ENCODE results near the gene SGSM1.

The SGSM1 gene

GRCh38 chr22:24796056-24796455 is 10.0 kb upstream of the SGSM1 start:
- TF ChIP-seq ZNF416 (tag by site-specific recombination; IDR thresholded peaks at IDR 0.05) = no peak
- no peak for TF ChIP-seq ZFHX2 (tag by site-specific recombination; conservative IDR thresholded peaks at IDR 0.05)
- no peak for TF ChIP-seq ZNF776 (tag by site-specific recombination; IDR thresholded peaks at IDR 0.05; ENCODE audit: borderline replicate concordance)
- no peaks in the 10 kb centered on the region for H3K9me3 ChIP-seq (ENCODE audit: control insufficient read depth, insufficient read depth, low read depth, low read length)
- CTCF ChIA-PET = interaction anchor here (1.8 kb wide), 1 partner anchor 406 kb away, joined by 5 read pairs; no protein-coding TSS in a partner anchor
- POLR2A ChIA-PET = no interaction called here
- no peak overlapping the region for H3K27ac ChIP-seq (ENCODE audit: extremely low read depth, low read depth, low read length)
- H3K36me3 ChIP-seq (ENCODE audit: control insufficient read depth in 2 of 2, insufficient read depth in 1 of 2, low read length in 2 of 2) = no peaks in the 10 kb centered on the region
- no peaks in the 10 kb centered on the region for H3K4me1 ChIP-seq (ENCODE audit: control insufficient read depth, insufficient read depth, low read length)
- H3K4me3 ChIP-seq (ENCODE audit: low read depth, low read length) = no peak overlapping the region

- Histone ChIP-seq H3K9me3 (ENCODE audit: control insufficient read depth, insufficient read depth, low read depth, low read length) (no peaks in the 10 kb centered on the region), H3K4me1 (ENCODE audit: control insufficient read depth, insufficient read depth, low read length) (no peaks in the 10 kb centered on the region), H3K27ac (ENCODE audit: extremely low read depth, low read depth, low read length) (no peak overlapping the region), H3K36me3 (ENCODE audit: control insufficient read depth in 2 of 2, insufficient read depth in 1 of 2, low read length in 2 of 2) (no peaks in the 10 kb centered on the region), H3K4me3 (ENCODE audit: low read depth, low read length) (no peak overlapping the region)
- TF ChIP-seq REPIN1 (tag by site-specific recombination; IDR thresholded peaks at IDR 0.05; ENCODE audit: low read depth) (no peak), KLF17 (tag by site-specific recombination; IDR thresholded peaks at IDR 0.05) (no peak), ZNF175 (tag by site-specific recombination; IDR thresholded peaks at IDR 0.05) (no peak), ZNF433 (tag by site-specific recombination; IDR thresholded peaks at IDR 0.05; ENCODE audit: low read depth) (no peak), ZNF792 (tag by site-specific recombination; IDR thresholded peaks at IDR 0.05) (no peak), ZBTB8A (tag by site-specific recombination; IDR thresholded peaks at IDR 0.05) (no peak), HOXC10 (CRISPR knock-in tag; IDR thresholded peaks at IDR 0.05) (no peak), BCL11B (tag by site-specific recombination; IDR thresholded peaks at IDR 0.05; ENCODE audit: low read depth) (no peak), ZBTB7A (tag by site-specific recombination; IDR thresholded peaks at IDR 0.05; ENCODE audit: low read depth) (no peak), ZNF600 (tag by site-specific recombination; IDR thresholded peaks at IDR 0.05) (no peak), ZSCAN23 (tag by site-specific recombination; IDR thresholded peaks at IDR 0.05) (no peak), SALL2 (tag by site-specific recombination; IDR thresholded peaks at IDR 0.05; ENCODE audit: borderline replicate concordance) (no peak), INSM2 (tag by site-specific recombination; IDR thresholded peaks at IDR 0.05) (no peak), ZNF248 (tag by site-specific recombination; IDR thresholded peaks at IDR 0.05) (no peak), ZNF654 (tag by site-specific recombination; IDR thresholded peaks at IDR 0.05; ENCODE audit: low read depth) (no peak)
- CTCF ChIA-PET = no interaction called here
- POLR2A ChIA-PET = no interaction called here
Measured at GRCh38 chr22:24796860-24797259, 9.2 kb upstream of the SGSM1 start.

GRCh38 chr22:24801901-24802465 is 4.0 kb upstream of the SGSM1 start:
- Histone ChIP-seq H3K36me3 (ENCODE audit: control insufficient read depth in 2 of 2, insufficient read depth in 1 of 2, low read length in 2 of 2) (no peaks in the 10 kb centered on the region), H3K9me3 (ENCODE audit: control insufficient read depth, insufficient read depth, low read depth, low read length) (no peaks in the 10 kb centered on the region), H3K27ac (ENCODE audit: extremely low read depth, low read depth, low read length) (no peak overlapping the region), H3K4me3 (ENCODE audit: low read depth, low read length) (no peak overlapping the region), H3K4me1 (ENCODE audit: control insufficient read depth, insufficient read depth, low read length) (no peaks in the 10 kb centered on the region)
- ChIA-PET CTCF (interaction anchor here (0.6 to 4.8 kb wide), 16 partner anchors 11 to 1379 kb away, joined by 3 to 40 read pairs (median 6); no protein-coding TSS in a partner anchor), POLR2A (no interaction called here)
- TF ChIP-seq ZBTB44 (tag by site-specific recombination; IDR thresholded peaks at IDR 0.05) (no peak), PATZ1 (tag by site-specific recombination; IDR thresholded peaks at IDR 0.05) (no peak), ZNF133 (tag by site-specific recombination; IDR thresholded peaks at IDR 0.05) (no peak), ZFP37 (tag by site-specific recombination; IDR thresholded peaks at IDR 0.05) (no peak), KLF9 (tag by site-specific recombination; IDR thresholded peaks at IDR 0.05; ENCODE audit: low read depth) (no peak), ZNF830 (tag by site-specific recombination; IDR thresholded peaks at IDR 0.05; ENCODE audit: low read depth) (no peak), ZNF302 (tag by site-specific recombination; IDR thresholded peaks at IDR 0.05; ENCODE audit: low read depth) (no peak), ZNF112 (tag by site-specific recombination; IDR thresholded peaks at IDR 0.05) (no peak), ZNF155 (tag by site-specific recombination; IDR thresholded peaks at IDR 0.05) (no peak), ZNF701 (tag by site-specific recombination; IDR thresholded peaks at IDR 0.05) (no peak)
